Lung (tissue), 12 donors: ENCODE data around the gene ATG2B. TPM values are rescaled to one million over a fixed set of nuclear protein-coding genes. Genes with fewer than 3 reads are reported as not detected.

Experiments used
- ATAC-seq: fragments of 200-7000 bp; cut with Tn5 transposase; one replicate; pipeline ENCODE4 v1.9.1; 2020; ENCODE audit warnings: moderate number of reproducible peaks; ENCODE audit not compliant: insufficient read depth, low FRiP score
- DNase-seq, 3 donors: peaks; one replicate each; pipeline ENCODE4 v3.0.0-alpha.2; 2013 to 2017
- H3K27ac ChIP-seq, 2 donors: one replicate each; pipeline ENCODE4 v1.5.1; 2013; ENCODE audit warnings: mild to moderate bottlenecking in 2 of 2, moderate library complexity in 2 of 2, control low read depth in 1 of 2, inconsistent platforms in 1 of 2, low read depth in 1 of 2, low read length in 1 of 2
- H3K27me3 ChIP-seq, 3 donors: one replicate each; pipeline ENCODE4 v1.5.1; 2013; ENCODE audit warnings: low read length in 2 of 3; ENCODE audit not compliant: control insufficient read depth in 3 of 3, insufficient read depth in 3 of 3
- H3K36me3 ChIP-seq, 4 donors: one replicate each; pipeline ENCODE4 v1.5.1; 2013; ENCODE audit warnings: low read length in 4 of 4, mild to moderate bottlenecking in 1 of 4, moderate library complexity in 1 of 4; ENCODE audit not compliant: control insufficient read depth in 4 of 4, insufficient read depth in 4 of 4
- H3K4me1 ChIP-seq, 5 donors: one replicate each; pipeline ENCODE4 v1.5.1; 2013; ENCODE audit warnings: low read length in 5 of 5, mild to moderate bottlenecking in 2 of 5, moderate library complexity in 1 of 5; ENCODE audit not compliant: control insufficient read depth in 5 of 5, insufficient read depth in 5 of 5
- H3K4me3 ChIP-seq: one replicate; pipeline ENCODE4 v1.5.1; 2013; ENCODE audit warnings: mild to moderate bottlenecking, control low read depth, moderate library complexity
- H3K9ac ChIP-seq, 2 donors: one replicate each; pipeline ENCODE4 v1.5.1; 2013; ENCODE audit warnings: low read length in 2 of 2, control low read depth in 1 of 2; ENCODE audit not compliant: insufficient read depth in 1 of 2
- H3K9me3 ChIP-seq, 4 donors: one replicate each; pipeline ENCODE4 v1.5.1; 2013; ENCODE audit warnings: low read length in 3 of 4, mild to moderate bottlenecking in 1 of 4, moderate library complexity in 1 of 4; ENCODE audit not compliant: control insufficient read depth in 4 of 4, insufficient read depth in 3 of 4
- CTCF ChIP-seq: IDR thresholded peaks from 2 replicates; pipeline ENCODE4 v1.5.1; 2012; ENCODE audit warnings: mild to moderate bottlenecking; ENCODE audit errors: control extremely low read depth, extremely low read depth
- WGBS, 2 donors: extraction: QIAGEN DNeasy Blood & Tissue Kit; methylation state at CpG; one replicate each; pipeline ENCODE4 v1.1.7; 2013; 5-methylcytosine and 5-hydroxymethylcytosine counted together
- polyA plus RNA-seq, 2 donors: library from polyadenylated mRNA; stranded (reverse); fragments of 200-250 nt; gene quantifications; one replicate each; pipeline ENCODE4 v1.2.1, GENCODE V29; 2013
- total RNA-seq, 2 donors: library from RNA; depleted of rRNA in 1 of 2; stranded (reverse); fragments of >200 nt in 1 of 2; gene quantifications; one replicate each; pipeline ENCODE4 v1.2.1, GENCODE V29; 2014 to 2021
- donor health status: control.
- donor health status: control.
- donor health status: Bipolar disorder and iron deficiency.
- donor health status: healthy.
- donor health status: DM: yes; HTN: yes; CAD: no.

ATG2B gene
- total and polyA plus RNA-seq, 4 donors: 3.6 to 64.3 (median 13.2) TPM

DNA sequence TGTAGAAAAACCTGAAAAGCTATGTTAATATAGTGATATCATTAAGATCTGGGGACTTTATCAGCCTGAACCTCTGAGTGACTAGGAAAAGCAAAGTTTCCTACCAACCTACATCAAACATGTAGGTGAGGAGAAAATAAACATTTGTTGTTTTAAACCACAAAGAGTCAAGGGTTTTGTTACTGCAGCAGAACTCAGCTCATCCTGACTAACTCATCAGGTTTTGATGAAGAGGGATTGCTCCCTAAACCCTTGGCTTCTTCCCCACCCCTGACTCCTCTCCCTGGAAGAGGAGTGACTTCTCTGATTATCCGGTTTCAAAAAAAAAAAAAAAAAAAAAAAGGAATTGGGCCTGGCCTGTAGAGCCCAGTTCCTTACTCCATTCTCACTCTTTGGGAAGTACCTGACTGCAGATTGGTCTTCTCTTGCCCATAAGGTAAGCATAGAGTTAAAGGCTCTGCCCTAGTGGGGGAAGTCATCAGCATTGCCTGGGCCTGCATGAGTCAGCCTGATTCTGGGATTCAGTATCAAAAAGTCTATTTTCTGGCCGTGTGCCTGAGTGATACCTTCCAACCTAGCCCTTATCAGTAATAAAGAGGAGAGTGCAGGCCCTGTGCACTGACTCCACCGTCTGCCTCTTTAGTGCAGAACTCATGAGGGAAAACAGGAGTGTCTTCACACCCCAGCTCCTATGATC lies 90.2 kb downstream of the ATG2B start:
- TF ChIP-seq CTCF: no peak
- Histone ChIP-seq H3K27me3 (no peaks in the 10 kb centered on the region), H3K9me3 (peaks cover 0 to 13% (median 2%) of the 10 kb centered on the region in 4 donors), H3K36me3 (no peaks in the 10 kb centered on the region), H3K4me3 (no peak overlapping the region), H3K27ac (no peak overlapping the region), H3K9ac (no peak overlapping the region), H3K4me1 (peaks cover 0 to 20% (median 3%) of the 10 kb centered on the region in 5 donors)
- ATAC-seq (no peak), DNase-seq (no peak)
- 48 to 51% methylated on average over 3 of the region's 3 CpGs for WGBS, 2 donors

DNA sequence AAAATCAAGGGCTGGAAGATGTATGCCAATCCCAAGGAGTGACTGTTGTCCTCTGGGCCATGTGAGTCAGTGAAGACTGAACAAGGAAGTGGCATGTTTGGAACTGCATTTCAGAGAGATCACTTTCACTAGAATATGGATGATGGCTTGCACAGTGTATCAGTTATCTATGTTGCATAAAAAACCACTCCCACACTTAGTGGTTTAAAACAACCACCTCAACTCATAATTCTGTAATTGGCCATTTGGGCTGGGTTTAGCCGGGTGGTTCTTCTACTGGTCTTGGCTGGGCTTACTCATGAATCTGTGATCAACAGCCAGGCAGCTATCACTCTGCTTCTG lies 91.7 kb downstream of the ATG2B start:
- TF ChIP-seq CTCF: no peak

GRCh38 chr14:96270565-96271420 lies 92.3 kb downstream of the ATG2B start:
- H3K4me1 ChIP-seq: peaks cover 0 to 23% (median 5%) of the 10 kb centered on the region in 5 donors
- WGBS, 2 donors: 84 to 91% methylated on average over 8 of the region's 8 CpGs
- no peaks in the 10 kb centered on the region for H3K36me3 ChIP-seq
- H3K9me3 ChIP-seq: peaks cover 0 to 9% (median 0%) of the 10 kb centered on the region in 4 donors
- no peak for ATAC-seq
- H3K4me3 ChIP-seq: no peak overlapping the region
- no peak for TF ChIP-seq CTCF
- H3K27ac ChIP-seq: no peak overlapping the region
- no peak for DNase-seq
- H3K27me3 ChIP-seq: no peaks in the 10 kb centered on the region
- no peak overlapping the region for H3K9ac ChIP-seq

More for the DNA sequence above, 91.7 kb downstream of the ATG2B start:
- Histone ChIP-seq H3K9ac (no peak overlapping the region), H3K9me3 (peaks cover 0 to 9% (median 0%) of the 10 kb centered on the region in 4 donors), H3K4me1 (peaks cover 0 to 25% (median 5%) of the 10 kb centered on the region in 5 donors), H3K36me3 (no peaks in the 10 kb centered on the region), H3K27me3 (no peaks in the 10 kb centered on the region), H3K4me3 (no peak overlapping the region), H3K27ac (no peak overlapping the region)
- WGBS, 2 donors: 95 to 97% methylated on average over 1 of the region's 1 CpG
- ATAC-seq (no peak), DNase-seq (no peak)
